ENCODE results near the gene FBXW7.

DNA sequence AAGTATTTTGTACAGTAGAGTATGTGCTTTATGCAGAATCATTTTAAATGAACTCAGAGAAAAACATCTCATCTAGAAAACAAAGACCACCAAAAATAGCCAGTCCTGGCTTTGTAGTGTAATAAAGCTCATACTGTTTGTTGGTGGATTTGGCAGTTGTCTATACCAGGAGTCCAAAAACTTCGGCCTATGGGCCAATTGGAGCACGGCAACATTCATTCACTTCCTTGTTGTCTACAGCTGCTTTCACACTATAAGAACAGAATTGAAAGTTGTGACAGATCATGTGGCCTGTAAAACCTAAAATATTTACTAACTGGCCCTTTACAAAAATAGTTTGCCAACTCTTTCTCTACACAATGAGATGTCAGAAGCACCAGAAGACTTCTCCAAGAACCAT is 5.3 kb downstream of the FBXW7 start:
- TF ChIP-seq POLR2A (IDR thresholded peaks at IDR 0.05; ENCODE audit: borderline replicate concordance, extremely low read depth, insufficient read depth, insufficient read length): no peak
- TF ChIP-seq, protein P1, sequence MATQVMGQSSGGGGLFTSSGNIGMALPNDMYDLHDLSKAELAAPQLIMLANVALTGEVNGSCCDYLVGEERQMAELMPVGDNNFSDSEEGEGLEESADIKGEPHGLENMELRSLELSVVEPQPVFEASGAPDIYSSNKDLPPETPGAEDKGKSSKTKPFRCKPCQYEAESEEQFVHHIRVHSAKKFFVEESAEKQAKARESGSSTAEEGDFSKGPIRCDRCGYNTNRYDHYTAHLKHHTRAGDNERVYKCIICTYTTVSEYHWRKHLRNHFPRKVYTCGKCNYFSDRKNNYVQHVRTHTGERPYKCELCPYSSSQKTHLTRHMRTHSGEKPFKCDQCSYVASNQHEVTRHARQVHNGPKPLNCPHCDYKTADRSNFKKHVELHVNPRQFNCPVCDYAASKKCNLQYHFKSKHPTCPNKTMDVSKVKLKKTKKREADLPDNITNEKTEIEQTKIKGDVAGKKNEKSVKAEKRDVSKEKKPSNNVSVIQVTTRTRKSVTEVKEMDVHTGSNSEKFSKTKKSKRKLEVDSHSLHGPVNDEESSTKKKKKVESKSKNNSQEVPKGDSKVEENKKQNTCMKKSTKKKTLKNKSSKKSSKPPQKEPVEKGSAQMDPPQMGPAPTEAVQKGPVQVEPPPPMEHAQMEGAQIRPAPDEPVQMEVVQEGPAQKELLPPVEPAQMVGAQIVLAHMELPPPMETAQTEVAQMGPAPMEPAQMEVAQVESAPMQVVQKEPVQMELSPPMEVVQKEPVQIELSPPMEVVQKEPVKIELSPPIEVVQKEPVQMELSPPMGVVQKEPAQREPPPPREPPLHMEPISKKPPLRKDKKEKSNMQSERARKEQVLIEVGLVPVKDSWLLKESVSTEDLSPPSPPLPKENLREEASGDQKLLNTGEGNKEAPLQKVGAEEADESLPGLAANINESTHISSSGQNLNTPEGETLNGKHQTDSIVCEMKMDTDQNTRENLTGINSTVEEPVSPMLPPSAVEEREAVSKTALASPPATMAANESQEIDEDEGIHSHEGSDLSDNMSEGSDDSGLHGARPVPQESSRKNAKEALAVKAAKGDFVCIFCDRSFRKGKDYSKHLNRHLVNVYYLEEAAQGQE (IDR thresholded peaks at IDR 0.05; ENCODE audit: low read depth): no peak
- no peak for TF ChIP-seq SP1 (IDR thresholded peaks at IDR 0.05; ENCODE audit: low read depth)
- no peak for TF ChIP-seq ZNF274 (IDR thresholded peaks at IDR 0.05; ENCODE audit: low read depth, low read length)
- TF ChIP-seq RAD21 (IDR thresholded peaks at IDR 0.05; ENCODE audit: low read depth): no peak
- TF ChIP-seq EZH2 (IDR thresholded peaks at IDR 0.05): no peak
- no peak for TF ChIP-seq CTCF (IDR thresholded peaks at IDR 0.05 in 2 of 3, conservative IDR thresholded peaks at IDR 0.05 in 1 of 3; ENCODE audit: borderline replicate concordance in 1 of 3, insufficient read depth in 1 of 3, low read depth in 2 of 3, low read length in 2 of 3)
- no peak for TF ChIP-seq ZFX (IDR thresholded peaks at IDR 0.05)

All from HCT116 (cell line).